K562 (cell line): ENCODE results near the gene MITF.

Source experiments
- BRF1 ChIP-seq: IDR thresholded peaks from 3 replicates; pipeline ENCODE4 v1.6.1; 2011; ENCODE audit warnings: borderline replicate concordance, mild to moderate bottlenecking; ENCODE audit not compliant: insufficient read length; ENCODE audit errors: extremely low read depth
- CTCF ChIP-seq, 3 experiments: IDR thresholded peaks in 2 of 3; conservative IDR thresholded peaks in 1 of 3; 2 replicates each; pipeline ENCODE4 v1.5.1; 2011 to 2012; ENCODE audit warnings: low read length in 3 of 3, mild to moderate bottlenecking in 3 of 3, control low read depth in 2 of 3, improper control_type of control experiment in 1 of 3, inconsistent platforms in 1 of 3, low read depth in 1 of 3, mixed read lengths in 1 of 3, moderate library complexity in 1 of 3; ENCODE audit not compliant: insufficient read depth in 2 of 3
- E2F5 ChIP-seq: sonication (generic); formaldehyde crosslinking; IDR thresholded peaks from 2 replicates; pipeline ENCODE4 v1.8.0; 2022; ENCODE audit warnings: mild to moderate bottlenecking, missing genetic modification reagents
- FOXK2 ChIP-seq, 2 experiments: fragments of 450-650 bp; IDR thresholded peaks in 1 of 2; conservative IDR thresholded peaks in 1 of 2; 2 replicates each; pipeline ENCODE4 v1.6.1; 2016; ENCODE audit warnings: low read depth in 2 of 2, mild to moderate bottlenecking in 1 of 2
- GABPB1 ChIP-seq: sonication (generic); formaldehyde crosslinking; IDR thresholded peaks from 2 replicates; pipeline ENCODE4 v1.8.0; 2022; ENCODE audit warnings: mild to moderate bottlenecking, missing genetic modification reagents
- MCM5 ChIP-seq: fragments of 450-650 bp; IDR thresholded peaks from 2 replicates; pipeline ENCODE4 v1.6.1; 2016; ENCODE audit warnings: low read depth
- PKNOX1 ChIP-seq: fragments of 450-650 bp; IDR thresholded peaks from 2 replicates; pipeline ENCODE4 v1.6.1; 2016
- RAD21 ChIP-seq, 2 experiments: fragments of 250-450 bp in 1 of 2; fragments of 450-650 bp in 1 of 2; sonication (Bioruptor Pico) in 1 of 2; formaldehyde crosslinking in 1 of 2; IDR thresholded peaks in 1 of 2; conservative IDR thresholded peaks in 1 of 2; 2 replicates each; pipeline versions ENCODE4 v1.4.0 to v1.8.0; 2020 to 2022; ENCODE audit warnings: mild to moderate bottlenecking in 2 of 2, moderate library complexity in 1 of 2
- SRSF1 ChIP-seq: fragments of 200-400 bp; formaldehyde crosslinking; IDR thresholded peaks from 2 replicates; pipeline ENCODE4 v1.6.1; 2017; ENCODE audit warnings: mild to moderate bottlenecking, low read depth, low read length, moderate library complexity
- TCF7L2 ChIP-seq: fragments of 150-350 bp; IDR thresholded peaks from 2 replicates; pipeline ENCODE4 v1.6.1; 2016; ENCODE audit warnings: low read depth, mild to moderate bottlenecking, low read length, moderate library complexity
- XRCC5 ChIP-seq: fragments of 200-400 bp; formaldehyde crosslinking; IDR thresholded peaks from 2 replicates; pipeline ENCODE4 v1.6.1; 2017; ENCODE audit warnings: low read depth, mild to moderate bottlenecking, low read length
- ZNF780A ChIP-seq: fragments of 250-450 bp; sonication (Bioruptor Pico); IDR thresholded peaks from 2 replicates; pipeline ENCODE4 v1.5.0; 2021; ENCODE audit warnings: mild to moderate bottlenecking

- TF ChIP-seq E2F5 (CRISPR knock-in tag) = no peak
- no peak for TF ChIP-seq SRSF1
- TF ChIP-seq XRCC5 = no peak
- TF ChIP-seq ZNF780A (CRISPR knock-in tag) = no peak
- TF ChIP-seq RAD21 (CRISPR knock-in tag; conservative IDR thresholded peaks at IDR 0.05 in 1 of 2, IDR thresholded peaks at IDR 0.05 in 1 of 2) = no peak
- TF ChIP-seq TCF7L2 = no peak
- TF ChIP-seq BRF1 = no peak
- no peak for TF ChIP-seq GABPB1 (CRISPR knock-in tag)
- TF ChIP-seq CTCF (IDR thresholded peaks at IDR 0.05 in 2 of 3, conservative IDR thresholded peaks at IDR 0.05 in 1 of 3; ENCODE audit: insufficient read depth in 2 of 3, low read depth in 1 of 3, low read length in 3 of 3) = no peak
- TF ChIP-seq FOXK2 (conservative IDR thresholded peaks at IDR 0.05 in 1 of 2, IDR thresholded peaks at IDR 0.05 in 1 of 2; ENCODE audit: low read depth in 2 of 2) = no peak
- no peak for TF ChIP-seq PKNOX1
- TF ChIP-seq MCM5 = no peak
These were observed 37.8 kb downstream of the MITF start for GRCh38 chr3:69776920-69777581.
